GM19397 (cell line): ENCODE data around the gene CSAD.
A peak's percentile ranks its signal among the peaks of the same experiment; 100 is the strongest.

Source experiments
- ATAC-seq: cut with Tn5 transposase; IDR thresholded peaks from one replicate; pipeline ENCODE4 v1.9.1; 2021; ENCODE audit warnings: mild to moderate bottlenecking, moderate library complexity; ENCODE audit not compliant: unreplicated experiment

Gene CSAD

GRCh38 chr12:53180220-53180930 is at the start of gene CSAD, which contains the start of gene ZNF740:
TSS of gene CSAD (minus strand) at chr12:53180925. CDS start at chr12:53173470, 7,455 bp downstream.
TSS of gene ZNF740 (plus strand) at chr12:53180722. CDS start at chr12:53181984, 1,262 bp downstream.
- ATAC-seq = peak; percentile 92

DNA sequence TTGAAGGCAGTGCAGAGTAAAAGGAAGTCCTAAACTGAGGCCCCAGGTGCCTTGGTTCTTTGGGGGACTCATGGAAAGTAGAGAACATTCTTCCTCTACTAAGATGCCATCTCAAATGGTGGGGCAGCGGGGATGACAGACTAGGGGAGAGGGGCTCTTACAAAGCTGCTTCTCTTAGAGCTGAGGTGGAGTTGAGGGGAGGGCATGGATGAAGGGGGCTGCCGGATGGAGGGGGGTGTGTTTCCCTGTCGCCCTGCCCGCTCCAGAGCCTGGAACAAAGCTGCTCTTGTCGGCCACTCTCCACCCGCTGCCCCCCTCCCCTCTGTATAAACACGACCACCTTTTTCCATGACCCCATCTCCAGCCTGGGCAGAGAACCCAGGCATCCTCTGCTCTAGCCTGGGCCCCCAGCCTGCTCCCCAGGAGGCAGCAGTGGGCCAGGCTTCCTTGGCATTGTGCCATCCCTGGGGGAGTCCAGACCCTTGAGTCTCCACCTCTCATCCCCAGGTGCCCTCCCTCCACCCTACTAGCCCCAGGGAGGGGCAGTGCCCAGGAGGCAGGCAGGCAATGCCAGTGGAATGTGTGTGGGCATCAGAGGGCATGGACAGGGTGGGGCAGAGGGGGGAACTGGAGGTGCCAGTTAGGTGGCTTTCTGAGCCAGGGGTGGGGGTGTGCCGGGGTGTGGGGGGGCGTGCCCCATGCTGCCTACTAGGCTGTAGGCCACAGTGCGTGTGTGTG is 49.6 kb upstream of the CSAD start:
- ATAC-seq = no peak

DNA sequence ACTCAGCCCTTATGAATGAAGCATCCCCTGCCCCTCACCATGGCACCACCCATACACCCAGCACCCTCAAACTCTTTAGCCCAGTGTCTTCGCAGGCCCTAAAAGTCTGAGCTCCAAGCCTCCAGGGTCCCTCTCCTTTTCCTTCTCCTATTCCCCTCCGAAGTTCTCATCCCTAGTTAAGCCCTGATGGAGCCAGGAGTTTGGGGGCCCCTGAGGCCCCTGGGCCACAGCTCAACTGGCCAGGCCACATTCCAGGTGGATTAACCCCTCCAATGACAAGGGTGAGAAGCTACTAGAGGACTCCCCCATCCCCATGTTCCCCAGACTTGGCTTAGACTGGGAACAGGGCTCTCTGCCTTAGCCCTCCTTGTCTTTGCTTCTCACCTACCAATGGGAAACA is 48.7 kb upstream of the CSAD start:
- no peak for ATAC-seq

GRCh38 chr12:53227836-53228235 is 47.1 kb upstream of the CSAD start:
- no peak for ATAC-seq

GRCh38 chr12:53227341-53227740 is 46.6 kb upstream of the CSAD start:
- ATAC-seq = no peak

DNA sequence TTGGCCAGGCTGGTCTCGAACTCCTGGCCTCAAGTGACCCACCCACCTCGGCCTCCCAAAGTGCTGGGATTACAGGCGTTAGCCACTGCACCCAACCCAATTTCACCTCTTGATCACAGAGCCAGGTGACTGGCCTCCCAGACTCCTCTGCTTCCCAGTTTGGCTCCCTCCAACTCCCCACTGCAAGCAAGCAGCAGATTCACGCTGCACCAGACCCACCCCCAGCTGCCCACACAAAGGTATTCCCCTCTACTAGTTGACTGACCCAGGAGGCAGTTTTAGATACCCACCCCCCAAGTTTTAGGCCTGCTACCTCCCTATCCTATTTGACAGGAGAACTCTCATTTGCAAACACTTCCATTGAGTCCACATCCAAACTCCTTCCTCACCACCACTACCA is 46.1 kb upstream of the CSAD start:
- no peak for ATAC-seq

DNA sequence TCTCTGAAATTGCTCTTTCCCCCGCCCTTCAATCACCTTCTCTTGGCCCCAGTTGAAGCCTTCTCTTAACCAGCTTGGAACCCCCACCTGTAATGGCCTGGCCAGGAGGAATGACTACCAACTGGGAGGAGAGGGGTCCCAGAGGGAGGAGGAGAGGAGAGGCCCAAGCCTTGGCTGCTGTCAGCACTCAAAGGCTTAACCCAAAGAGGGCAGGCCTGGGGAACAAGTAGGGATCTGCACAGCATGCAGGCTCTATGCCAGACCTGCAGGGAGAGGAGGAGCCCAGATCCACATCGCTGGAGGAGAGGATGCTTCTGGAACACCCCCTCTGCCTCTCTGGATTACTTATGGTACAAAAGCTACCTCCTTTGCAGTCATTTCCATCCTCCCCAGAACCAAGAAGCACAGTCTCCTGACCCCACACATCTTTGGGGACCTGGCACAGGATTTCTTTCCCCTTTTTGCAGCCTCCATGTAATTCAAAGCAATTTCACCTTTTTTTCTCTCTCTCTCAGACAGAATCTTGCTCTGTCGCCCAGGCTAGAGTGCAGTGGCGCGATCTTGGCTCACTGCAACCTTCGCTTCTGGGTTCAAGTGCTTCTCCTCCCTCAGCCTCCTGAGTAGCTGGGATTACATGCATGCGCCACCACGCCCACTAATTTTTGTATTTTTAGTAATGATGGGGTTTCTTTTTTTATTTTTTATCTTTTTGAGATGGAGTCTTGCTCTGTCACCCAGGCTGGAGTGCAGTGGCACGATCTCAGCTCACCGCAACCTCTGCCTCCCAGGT is 45.1 kb upstream of the CSAD start:
- no peak for ATAC-seq

GRCh38 chr12:53224897-53225634 is 44.3 kb upstream of the CSAD start:
- no peak for ATAC-seq

- ATAC-seq = no peak
Observed at GRCh38 chr12:53224061-53224896, 43.6 kb upstream of the CSAD start.

GRCh38 chr12:53223389-53224060 is 42.8 kb upstream of the CSAD start:
- ATAC-seq = no peak

- ATAC-seq = no peak
Observed at GRCh38 chr12:53222806-53223261, 42.1 kb upstream of the CSAD start.

GRCh38 chr12:53222170-53222721 is 41.5 kb upstream of the CSAD start:
- no peak for ATAC-seq

DNA sequence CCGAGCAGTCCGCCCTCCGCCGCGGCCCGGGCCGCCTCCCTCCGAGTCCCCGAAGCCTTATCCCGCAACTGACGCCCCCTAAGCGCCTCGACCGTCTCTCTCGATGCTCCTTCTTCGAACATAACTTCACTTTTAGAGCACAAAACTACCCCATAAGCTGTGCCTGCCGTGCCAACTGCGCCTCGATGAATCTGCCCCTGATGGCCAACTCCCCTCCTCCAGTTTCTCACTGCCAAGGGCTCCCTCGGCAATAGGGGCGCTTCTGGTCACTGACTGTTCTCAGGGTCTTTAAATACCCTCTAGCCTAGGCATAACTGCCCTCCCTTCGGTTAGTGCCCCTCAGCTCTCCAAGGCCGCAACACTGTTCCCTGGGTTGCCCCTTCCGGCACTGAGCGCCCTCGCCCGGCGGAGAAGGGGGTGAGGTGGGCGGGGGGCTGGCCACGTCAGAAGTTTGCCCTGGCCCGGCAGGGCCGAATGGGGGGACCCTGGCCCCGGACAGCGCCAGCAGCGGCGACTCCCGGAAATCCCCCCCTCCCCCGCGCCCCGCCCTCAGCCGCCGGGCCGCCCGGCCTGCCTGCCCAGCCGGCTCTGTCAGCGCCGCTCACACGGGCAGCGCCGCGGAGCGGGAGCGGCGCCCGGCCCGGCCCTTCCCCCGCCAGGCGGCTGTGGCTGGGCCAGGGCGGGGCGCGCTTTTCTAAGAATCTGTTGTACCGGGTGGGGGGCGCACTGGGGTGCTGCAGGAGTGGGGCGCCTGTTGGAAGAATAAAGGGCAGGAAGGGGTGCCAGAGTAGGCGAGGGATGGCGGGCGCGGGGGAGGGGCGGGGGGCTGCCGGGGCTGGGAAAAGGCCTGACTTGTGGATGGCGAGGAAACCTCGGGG is 40.7 kb upstream of the CSAD start:
- peak; percentile 30 for ATAC-seq

DNA sequence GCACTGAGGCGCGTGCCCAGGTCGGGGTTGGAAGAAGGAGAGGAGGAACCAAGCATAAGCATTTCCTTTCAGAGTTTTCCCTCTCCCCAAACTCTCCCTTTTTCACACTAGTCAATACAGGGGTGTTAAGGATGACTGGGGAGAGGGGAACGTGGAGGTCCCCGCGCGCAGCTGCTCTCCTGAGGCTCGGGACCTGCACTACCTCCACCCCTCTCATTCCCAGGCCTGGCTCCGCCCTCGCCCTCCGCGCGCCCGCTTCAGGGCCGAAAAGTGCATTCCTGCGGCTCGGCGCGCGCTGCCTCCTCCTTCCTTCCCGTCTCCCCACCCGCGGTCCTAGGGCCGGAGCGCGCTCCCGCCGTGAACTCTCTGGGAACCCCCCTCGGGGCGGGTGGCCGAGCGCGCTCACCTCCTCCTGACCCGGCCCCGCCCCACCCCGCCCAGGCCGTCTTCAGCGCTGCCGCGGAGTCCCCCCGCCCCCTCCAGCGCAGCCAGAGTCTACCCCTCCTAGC is 40.0 kb upstream of the CSAD start:
- ATAC-seq = peak; percentile 45

GRCh38 chr12:53219956-53220693 is 39.4 kb upstream of the CSAD start:
- peak; percentile 28 for ATAC-seq

- ATAC-seq = peak; percentile 5
Observed at GRCh38 chr12:53219292-53219955, 38.7 kb upstream of the CSAD start.
